WTC11 (cell line): ENCODE results near the gene LHPP.

Source experiments
- ATF2 ChIP-seq: sonication (generic); formaldehyde crosslinking; IDR thresholded peaks from 2 replicates; pipeline ENCODE4 v1.8.1; 2022; ENCODE audit warnings: low read depth, missing genetic modification reagents, borderline replicate concordance
- CREB1 ChIP-seq: sonication (generic); formaldehyde crosslinking; IDR thresholded peaks from 2 replicates; pipeline ENCODE4 v1.8.0; 2023; ENCODE audit warnings: mild to moderate bottlenecking, missing genetic modification reagents
- CTCF ChIP-seq: fragments of 200-600 bp; IDR thresholded peaks from 2 replicates; pipeline ENCODE4 v1.8.0; 2022; ENCODE audit warnings: antibody characterized with exemption
- ELF4 ChIP-seq: sonication (generic); formaldehyde crosslinking; IDR thresholded peaks from 2 replicates; pipeline ENCODE4 v1.8.1; 2022; ENCODE audit warnings: low read depth, mild to moderate bottlenecking, moderate library complexity, missing genetic modification reagents
- ERG ChIP-seq: fragments of 250-450 bp; sonication (Bioruptor Pico); IDR thresholded peaks from 2 replicates; pipeline ENCODE4 v1.8.0; 2021; ENCODE audit warnings: mild to moderate bottlenecking
- ESRRA ChIP-seq: sonication (generic); formaldehyde crosslinking; IDR thresholded peaks from 2 replicates; pipeline ENCODE4 v1.8.1; 2022; ENCODE audit warnings: mild to moderate bottlenecking, missing genetic modification reagents, borderline replicate concordance
- MAX ChIP-seq: sonication (generic); formaldehyde crosslinking; IDR thresholded peaks from 2 replicates; pipeline ENCODE4 v1.8.0; 2022; ENCODE audit warnings: mild to moderate bottlenecking, missing genetic modification reagents
- NR1H2 ChIP-seq: sonication (generic); formaldehyde crosslinking; IDR thresholded peaks from 2 replicates; pipeline ENCODE4 v1.9.0; 2021; ENCODE audit warnings: mild to moderate bottlenecking, moderate library complexity, missing genetic modification reagents
- NR2C2 ChIP-seq: sonication (generic); formaldehyde crosslinking; IDR thresholded peaks from 2 replicates; pipeline ENCODE4 v1.8.0; 2022; ENCODE audit warnings: mild to moderate bottlenecking, missing genetic modification reagents
- ZBTB43 ChIP-seq: sonication (generic); formaldehyde crosslinking; IDR thresholded peaks from 2 replicates; pipeline ENCODE4 v1.8.1; 2023; ENCODE audit warnings: mild to moderate bottlenecking, missing genetic modification reagents
- TF ChIP-seq, protein P1 (sequence below): sonication (generic); formaldehyde crosslinking; conservative IDR thresholded peaks from 2 replicates; pipeline ENCODE4 v1.8.1; 2022; ENCODE audit warnings: mild to moderate bottlenecking, missing genetic modification reagents

GRCh38 chr10:124460144-124460543 is 1.5 kb upstream of the LHPP start:
- TF ChIP-seq NR2C2 (no peak), CTCF (no peak), NR1H2 (CRISPR knock-in tag) (no peak), ZBTB43 (CRISPR knock-in tag) (no peak), CREB1 (CRISPR knock-in tag) (no peak), ERG (no peak), MAX (CRISPR knock-in tag) (no peak), ATF2 (CRISPR knock-in tag) (no peak), ESRRA (CRISPR knock-in tag) (no peak), ELF4 (CRISPR knock-in tag) (no peak)
- TF ChIP-seq, protein P1, sequence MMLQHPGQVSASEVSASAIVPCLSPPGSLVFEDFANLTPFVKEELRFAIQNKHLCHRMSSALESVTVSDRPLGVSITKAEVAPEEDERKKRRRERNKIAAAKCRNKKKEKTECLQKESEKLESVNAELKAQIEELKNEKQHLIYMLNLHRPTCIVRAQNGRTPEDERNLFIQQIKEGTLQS: no peak
